Measurements from ENCODE around the gene CLIC3.
A peak's percentile ranks its signal among the peaks of the same experiment; 100 is the strongest.

CLIC3 gene

DNA sequence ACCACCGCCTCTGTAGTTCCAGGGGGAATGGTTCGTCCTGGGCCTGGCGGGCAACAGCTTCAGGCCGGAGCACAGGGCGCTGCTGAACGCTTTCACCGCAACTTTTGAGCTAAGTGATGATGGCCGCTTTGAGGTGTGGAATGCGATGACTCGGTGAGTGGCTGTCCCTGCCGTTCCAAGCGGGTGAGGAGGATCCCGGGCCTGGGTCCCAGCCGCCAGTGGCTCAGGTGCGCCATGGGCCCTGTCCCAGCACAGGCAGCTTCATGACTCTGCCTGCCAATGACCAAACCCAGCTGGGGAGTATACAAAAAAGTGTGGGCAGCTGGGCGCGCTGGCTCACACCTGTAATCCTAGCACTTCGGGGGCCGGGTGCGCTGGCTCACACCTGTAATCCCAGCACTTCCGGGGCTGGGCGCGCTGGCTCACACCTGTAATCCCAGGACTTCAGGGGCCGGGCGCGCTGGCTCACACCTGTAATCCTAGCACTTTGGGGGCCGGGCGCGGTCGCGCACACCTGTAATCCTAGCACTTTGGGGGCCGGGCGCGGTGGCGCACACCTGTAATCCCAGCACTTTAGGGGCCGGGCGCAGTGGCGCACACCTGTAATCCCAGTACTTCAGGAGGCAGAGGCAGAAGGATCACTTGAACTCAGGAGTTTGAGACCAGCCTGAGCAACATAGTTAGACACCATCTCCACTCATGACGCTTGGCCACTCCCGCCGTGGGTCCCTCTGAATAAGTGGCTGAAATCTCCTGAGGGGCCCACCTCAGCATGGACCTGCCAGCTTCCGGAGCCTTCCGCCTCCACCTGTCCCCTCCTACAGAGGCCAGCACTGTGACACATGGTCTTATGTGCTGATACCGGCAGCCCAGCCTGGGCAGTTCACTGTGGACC lies 43.2 kb downstream of the CLIC3 start:
- H3K9ac ChIP-seq (ENCODE audit: low read depth in 1 of 2, low read length in 2 of 2): no peak overlapping the region

GRCh38 chr9:136952321-136952850 lies 44.0 kb downstream of the CLIC3 start:
- no peak overlapping the region for H3K4me3 ChIP-seq (ENCODE audit: low read depth in 1 of 2, low read length in 2 of 2)
- no peaks in the 10 kb centered on the region for H3K9me3 ChIP-seq (ENCODE audit: control insufficient read depth in 1 of 2, low read length in 2 of 2)
- H3K36me3 ChIP-seq (ENCODE audit: control insufficient read depth in 1 of 2, insufficient read depth in 2 of 2, low read length in 2 of 2): no peaks in the 10 kb centered on the region
- H3K27me3 ChIP-seq (ENCODE audit: control insufficient read depth in 1 of 2, insufficient read depth in 2 of 2, low read length in 2 of 2): no peaks in the 10 kb centered on the region
- no peak overlapping the region for H3K9ac ChIP-seq (ENCODE audit: low read depth in 1 of 2, low read length in 2 of 2)
- peaks cover 13 to 14% of the 10 kb centered on the region in 2 donors for H3K4me1 ChIP-seq (ENCODE audit: control insufficient read depth in 1 of 2, insufficient read depth in 2 of 2, low read length in 2 of 2)
- no peak overlapping the region for H3K27ac ChIP-seq (ENCODE audit: low read depth, low read length)

More for the DNA sequence above, 43.2 kb downstream of the CLIC3 start:
- Histone ChIP-seq H3K4me3 (ENCODE audit: low read depth in 1 of 2, low read length in 2 of 2) (no peak overlapping the region), H3K36me3 (ENCODE audit: control insufficient read depth in 1 of 2, insufficient read depth in 2 of 2, low read length in 2 of 2) (no peaks in the 10 kb centered on the region), H3K27me3 (ENCODE audit: control insufficient read depth in 1 of 2, insufficient read depth in 2 of 2, low read length in 2 of 2) (no peaks in the 10 kb centered on the region), H3K4me1 (ENCODE audit: control insufficient read depth in 1 of 2, insufficient read depth in 2 of 2, low read length in 2 of 2) (peaks cover 8 to 9% of the 10 kb centered on the region in 2 donors), H3K9me3 (ENCODE audit: control insufficient read depth in 1 of 2, low read length in 2 of 2) (no peaks in the 10 kb centered on the region), H3K27ac (ENCODE audit: low read depth, low read length) (no peak overlapping the region)

GRCh38 chr9:136951541-136952320 lies 44.6 kb downstream of the CLIC3 start, which contains the start of gene LCN12:
Gene LCN12 (plus strand): TSS chr9:136952273. CDS start chr9:136952328, 55 bp downstream.
- Histone ChIP-seq H3K27me3 (ENCODE audit: control insufficient read depth in 1 of 2, insufficient read depth in 2 of 2, low read length in 2 of 2) (no peaks in the 10 kb centered on the region), H3K36me3 (ENCODE audit: control insufficient read depth in 1 of 2, insufficient read depth in 2 of 2, low read length in 2 of 2) (no peaks in the 10 kb centered on the region), H3K9me3 (ENCODE audit: control insufficient read depth in 1 of 2, low read length in 2 of 2) (no peaks in the 10 kb centered on the region), H3K4me3 (ENCODE audit: low read depth in 1 of 2, low read length in 2 of 2) (no peak within 1 kb of the TSS), H3K4me1 (ENCODE audit: control insufficient read depth in 1 of 2, insufficient read depth in 2 of 2, low read length in 2 of 2) (peaks cover 13 to 14% of the 10 kb centered on the region in 2 donors), H3K27ac (ENCODE audit: low read depth, low read length) (no peak within 1 kb of the TSS), H3K9ac (ENCODE audit: low read depth in 1 of 2, low read length in 2 of 2) (no peak within 1 kb of the TSS)

DNA sequence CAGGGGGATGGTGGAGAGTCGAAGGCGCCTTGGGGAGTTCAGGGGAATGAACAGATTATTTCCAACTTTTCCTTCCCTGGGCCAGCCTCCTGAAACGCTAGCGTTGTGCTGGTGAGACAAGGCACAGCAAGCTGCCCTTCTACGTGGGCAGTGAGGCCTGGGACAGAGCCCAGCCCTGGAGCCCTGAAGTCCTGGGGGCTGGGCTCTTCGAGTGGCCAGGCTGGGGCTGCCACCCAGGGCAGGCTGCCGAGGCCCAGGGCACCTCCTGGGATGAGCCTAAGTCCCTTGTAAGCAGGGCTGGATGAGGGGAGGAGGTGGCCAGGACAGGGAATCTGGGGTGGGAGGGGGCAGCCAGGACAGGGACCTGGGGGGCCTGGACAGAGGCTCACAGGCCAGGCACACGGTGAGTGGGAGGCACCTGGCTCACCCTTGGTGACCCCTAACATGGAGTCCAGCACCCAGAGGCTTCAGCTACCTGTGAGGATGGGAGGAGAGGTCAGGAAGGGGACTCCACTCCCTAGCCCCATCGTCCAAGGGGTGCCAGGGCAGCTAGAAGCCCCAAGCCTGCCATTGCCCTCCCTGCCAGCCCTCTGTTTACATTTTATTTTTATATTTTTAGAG lies 45.6 kb downstream of the CLIC3 start:
- Histone ChIP-seq H3K4me3 (ENCODE audit: low read depth in 1 of 2, low read length in 2 of 2) (peak overlapping the region; percentile 67 to 73), H3K4me1 (ENCODE audit: control insufficient read depth in 1 of 2, insufficient read depth in 2 of 2, low read length in 2 of 2) (peaks cover 13 to 14% of the 10 kb centered on the region in 2 donors), H3K36me3 (ENCODE audit: control insufficient read depth in 1 of 2, insufficient read depth in 2 of 2, low read length in 2 of 2) (no peaks in the 10 kb centered on the region), H3K27me3 (ENCODE audit: control insufficient read depth in 1 of 2, insufficient read depth in 2 of 2, low read length in 2 of 2) (no peaks in the 10 kb centered on the region), H3K9ac (ENCODE audit: low read depth in 1 of 2, low read length in 2 of 2) (peak overlapping the region; percentile 73 to 94), H3K27ac (ENCODE audit: low read depth, low read length) (peak overlapping the region; percentile 36), H3K9me3 (ENCODE audit: control insufficient read depth in 1 of 2, low read length in 2 of 2) (no peaks in the 10 kb centered on the region)

GRCh38 chr9:136949817-136950655 lies 46.3 kb downstream of the CLIC3 start:
- Histone ChIP-seq H3K4me3 (ENCODE audit: low read depth in 1 of 2, low read length in 2 of 2) (peak overlapping the region; percentile 67 to 73), H3K27ac (ENCODE audit: low read depth, low read length) (peak overlapping the region; percentile 85), H3K36me3 (ENCODE audit: control insufficient read depth in 1 of 2, insufficient read depth in 2 of 2, low read length in 2 of 2) (no peaks in the 10 kb centered on the region), H3K9ac (ENCODE audit: low read depth in 1 of 2, low read length in 2 of 2) (peak overlapping the region; percentile 73 to 94), H3K9me3 (ENCODE audit: control insufficient read depth in 1 of 2, low read length in 2 of 2) (no peaks in the 10 kb centered on the region), H3K27me3 (ENCODE audit: control insufficient read depth in 1 of 2, insufficient read depth in 2 of 2, low read length in 2 of 2) (no peaks in the 10 kb centered on the region), H3K4me1 (ENCODE audit: control insufficient read depth in 1 of 2, insufficient read depth in 2 of 2, low read length in 2 of 2) (peaks cover 13 to 19% of the 10 kb centered on the region in 2 donors)

DNA sequence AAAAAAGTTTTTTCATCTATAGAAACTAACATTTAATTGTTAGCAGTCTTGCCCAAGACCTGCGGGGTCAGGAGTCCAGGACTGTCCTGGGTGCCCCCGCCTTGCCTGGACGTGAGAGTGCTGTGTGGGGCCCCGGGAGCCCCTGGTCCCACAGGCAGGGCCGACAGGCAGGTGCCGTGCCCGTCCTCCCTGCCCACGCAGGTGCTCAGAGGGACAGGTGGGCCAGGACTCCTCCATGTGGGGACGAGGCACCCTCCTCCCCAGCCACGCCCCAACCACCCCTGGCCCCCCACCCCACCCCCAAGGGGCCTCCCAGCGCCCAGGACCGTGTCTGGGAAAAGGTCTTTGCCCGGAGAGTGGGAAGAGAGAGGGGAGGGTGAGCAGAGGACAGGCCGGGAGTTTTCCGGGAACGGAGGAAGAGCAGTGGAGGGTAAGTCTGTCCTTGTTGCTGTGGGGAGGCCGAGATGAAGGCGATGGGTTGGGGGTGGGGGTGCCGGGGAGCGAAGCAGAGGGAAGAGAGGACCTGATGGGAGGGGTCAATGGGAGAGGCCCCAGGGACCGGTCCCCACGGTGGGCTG lies 47.0 kb downstream of the CLIC3 start:
- Histone ChIP-seq H3K27ac (ENCODE audit: low read depth, low read length) (peak overlapping the region; percentile 85), H3K36me3 (ENCODE audit: control insufficient read depth in 1 of 2, insufficient read depth in 2 of 2, low read length in 2 of 2) (no peaks in the 10 kb centered on the region), H3K4me3 (ENCODE audit: low read depth in 1 of 2, low read length in 2 of 2) (peak overlapping the region; percentile 67 to 73)

DNA sequence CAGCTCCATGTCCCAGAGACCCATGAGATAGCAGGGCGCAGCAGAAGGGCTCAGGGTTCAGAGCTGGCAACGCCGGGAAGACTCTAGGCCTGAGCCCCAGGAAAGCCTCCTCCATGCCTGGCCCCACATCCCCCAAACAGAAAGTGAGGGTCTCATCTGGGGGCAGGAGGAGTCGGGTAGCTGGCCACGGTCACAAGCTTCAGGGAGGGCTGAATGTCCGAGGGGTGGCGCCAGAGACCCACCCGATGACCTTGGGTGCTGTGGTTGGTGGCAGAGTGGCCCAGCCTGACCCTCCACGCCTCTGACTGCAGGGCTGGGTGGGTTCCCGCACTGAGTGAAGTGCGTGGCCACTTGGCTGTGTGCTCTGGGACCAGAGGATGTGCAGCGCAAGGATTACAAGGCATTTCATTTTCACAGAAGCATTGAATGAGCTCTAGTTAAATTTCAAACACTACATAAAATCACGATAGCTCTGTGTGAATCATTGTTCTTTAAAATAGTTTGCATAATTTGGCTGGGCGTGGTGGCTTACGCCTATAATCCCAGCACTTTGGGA lies 48.3 kb downstream of the CLIC3 start:
- peaks cover 16 to 30% of the 10 kb centered on the region in 2 donors for H3K4me1 ChIP-seq (ENCODE audit: control insufficient read depth in 1 of 2, insufficient read depth in 2 of 2, low read length in 2 of 2)

More for the DNA sequence above, 47.0 kb downstream of the CLIC3 start:
- Histone ChIP-seq H3K9me3 (ENCODE audit: control insufficient read depth in 1 of 2, low read length in 2 of 2) (no peaks in the 10 kb centered on the region), H3K27me3 (ENCODE audit: control insufficient read depth in 1 of 2, insufficient read depth in 2 of 2, low read length in 2 of 2) (no peaks in the 10 kb centered on the region), H3K9ac (ENCODE audit: low read depth in 1 of 2, low read length in 2 of 2) (peak overlapping the region; percentile 69 to 70), H3K4me1 (ENCODE audit: control insufficient read depth in 1 of 2, insufficient read depth in 2 of 2, low read length in 2 of 2) (peaks cover 16 to 22% of the 10 kb centered on the region in 2 donors)

GRCh38 chr9:136947028-136947891 lies 49.1 kb downstream of the CLIC3 start:
- H3K9ac ChIP-seq (ENCODE audit: low read depth in 1 of 2, low read length in 2 of 2): no peak overlapping the region
- no peak overlapping the region for H3K4me3 ChIP-seq (ENCODE audit: low read depth in 1 of 2, low read length in 2 of 2)
- peaks cover 16 to 36% of the 10 kb centered on the region in 2 donors for H3K4me1 ChIP-seq (ENCODE audit: control insufficient read depth in 1 of 2, insufficient read depth in 2 of 2, low read length in 2 of 2)
- H3K9me3 ChIP-seq (ENCODE audit: control insufficient read depth in 1 of 2, low read length in 2 of 2): no peaks in the 10 kb centered on the region
- peaks cover 5 to 10% of the 10 kb centered on the region in 2 donors for H3K36me3 ChIP-seq (ENCODE audit: control insufficient read depth in 1 of 2, insufficient read depth in 2 of 2, low read length in 2 of 2)
- H3K27ac ChIP-seq (ENCODE audit: low read depth, low read length): no peak overlapping the region
- no peaks in the 10 kb centered on the region for H3K27me3 ChIP-seq (ENCODE audit: control insufficient read depth in 1 of 2, insufficient read depth in 2 of 2, low read length in 2 of 2)

More for the DNA sequence above, 48.3 kb downstream of the CLIC3 start:
- Histone ChIP-seq H3K9ac (ENCODE audit: low read depth in 1 of 2, low read length in 2 of 2) (no peak overlapping the region), H3K36me3 (ENCODE audit: control insufficient read depth in 1 of 2, insufficient read depth in 2 of 2, low read length in 2 of 2) (peaks cover 0 to 3% of the 10 kb centered on the region in 2 donors), H3K27me3 (ENCODE audit: control insufficient read depth in 1 of 2, insufficient read depth in 2 of 2, low read length in 2 of 2) (no peaks in the 10 kb centered on the region), H3K9me3 (ENCODE audit: control insufficient read depth in 1 of 2, low read length in 2 of 2) (no peaks in the 10 kb centered on the region), H3K27ac (ENCODE audit: low read depth, low read length) (no peak overlapping the region), H3K4me3 (ENCODE audit: low read depth in 1 of 2, low read length in 2 of 2) (no peak overlapping the region)

All from duodenal mucosa (tissue), 2 donors.